Tibial artery (tissue), 4 donors: Measurements from ENCODE around the gene MYMK.

Experiments used
- DNase-seq, 2 donors: peaks; one replicate each; pipeline ENCODE4 v3.0.0-alpha.2; 2019
- H3K27ac ChIP-seq, 2 donors: fragments of 200-600 bp; sonication (generic) in 1 of 2; 1 replicate in 1 of 2; 2 replicates in 1 of 2; pipeline ENCODE4 v1.5.1; 2018 to 2019; ENCODE audit warnings: mild to moderate bottlenecking in 1 of 2
- H3K27me3 ChIP-seq, 2 donors: fragments of 200-600 bp; sonication (generic) in 1 of 2; one replicate each; pipeline versions ENCODE4 v1.5.1 to v1.6.0; 2016 to 2019
- H3K36me3 ChIP-seq, 3 donors: fragments of 200-600 bp; sonication (generic) in 2 of 3; one replicate each; pipeline ENCODE4 v1.5.1; 2016 to 2019; ENCODE audit warnings: mild to moderate bottlenecking in 2 of 3
- H3K4me1 ChIP-seq, 4 donors: fragments of 200-600 bp; sonication (generic) in 2 of 4; 1 replicate in 3 of 4; 2 replicates in 1 of 4; pipeline ENCODE4 v1.5.1; 2016 to 2019
- H3K4me3 ChIP-seq, 2 donors: fragments of 200-600 bp; sonication (generic) in 1 of 2; 1 replicate in 1 of 2; 2 replicates in 1 of 2; pipeline ENCODE4 v1.5.1; 2018 to 2019; ENCODE audit warnings: mild to moderate bottlenecking in 2 of 2
- H3K9me3 ChIP-seq, 3 donors: fragments of 200-600 bp; sonication (generic) in 1 of 3; one replicate each; pipeline ENCODE4 v1.5.1; 2016 to 2019
- intact Hi-C: fragments of 100-400 bp; cut with DNase I; formaldehyde crosslinking; loops from one replicate; pipeline ENCODE4 v1.15.0; 2023; ENCODE audit warnings: low total_unique reads
- TF ChIP-seq, protein P1 (sequence below), 2 experiments: fragments of 200-600 bp in 1 of 2; fragments of 450-650 bp in 1 of 2; IDR thresholded peaks; one replicate each; pipeline ENCODE4 v1.5.1; 2017 to 2019; ENCODE audit warnings: antibody characterized with exemption in 2 of 2, mild to moderate bottlenecking in 1 of 2, moderate library complexity in 1 of 2

The MYMK gene

DNA sequence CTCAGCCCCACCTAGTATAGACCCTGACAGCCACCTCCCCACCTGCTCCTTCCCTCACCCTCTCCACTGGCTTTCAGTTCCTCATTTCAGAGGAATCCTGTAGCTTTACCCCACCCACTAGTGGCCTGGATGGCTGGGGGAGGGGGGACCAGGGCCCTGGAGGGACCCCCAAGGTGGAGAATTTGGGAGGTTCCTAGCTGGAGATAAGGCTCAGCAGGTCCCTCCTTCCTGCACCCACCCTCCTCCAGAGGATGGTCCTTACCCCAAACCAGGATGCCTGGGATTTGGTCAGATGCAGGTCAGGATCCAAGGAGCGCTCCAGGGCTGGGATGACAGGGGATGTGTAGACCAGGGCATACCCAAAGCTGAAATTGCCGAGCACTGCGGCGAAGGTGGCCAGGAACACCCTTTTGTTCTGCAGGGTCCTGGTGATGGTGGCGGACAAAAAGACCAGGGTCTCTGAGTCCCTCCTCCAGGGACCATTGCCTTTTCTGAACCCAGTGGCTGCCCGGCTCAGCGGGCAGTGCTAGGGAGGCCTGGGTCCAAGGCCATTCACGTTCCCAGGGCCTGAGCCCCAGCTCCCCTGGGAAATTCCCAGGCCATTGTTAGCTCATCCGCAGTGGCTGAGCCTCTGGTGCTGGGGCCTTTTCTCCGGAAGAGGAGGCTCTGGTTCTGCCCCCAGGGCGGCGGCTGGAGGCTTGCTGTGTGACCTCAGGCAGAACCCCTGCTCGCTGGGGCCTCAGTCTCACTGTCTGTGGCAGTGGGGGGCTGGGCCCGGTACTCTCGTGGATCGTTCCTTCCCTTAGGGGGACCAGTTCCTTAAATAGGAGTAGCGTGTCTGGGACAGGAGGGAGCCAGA, 46.5 kb downstream of the MYMK start:
- peaks cover 0 to 23% (median 14%) of the 10 kb centered on the region in 4 donors for H3K4me1 ChIP-seq
- peak overlapping the region; percentile 36 to 61 for H3K27ac ChIP-seq
- TF ChIP-seq, protein P1, sequence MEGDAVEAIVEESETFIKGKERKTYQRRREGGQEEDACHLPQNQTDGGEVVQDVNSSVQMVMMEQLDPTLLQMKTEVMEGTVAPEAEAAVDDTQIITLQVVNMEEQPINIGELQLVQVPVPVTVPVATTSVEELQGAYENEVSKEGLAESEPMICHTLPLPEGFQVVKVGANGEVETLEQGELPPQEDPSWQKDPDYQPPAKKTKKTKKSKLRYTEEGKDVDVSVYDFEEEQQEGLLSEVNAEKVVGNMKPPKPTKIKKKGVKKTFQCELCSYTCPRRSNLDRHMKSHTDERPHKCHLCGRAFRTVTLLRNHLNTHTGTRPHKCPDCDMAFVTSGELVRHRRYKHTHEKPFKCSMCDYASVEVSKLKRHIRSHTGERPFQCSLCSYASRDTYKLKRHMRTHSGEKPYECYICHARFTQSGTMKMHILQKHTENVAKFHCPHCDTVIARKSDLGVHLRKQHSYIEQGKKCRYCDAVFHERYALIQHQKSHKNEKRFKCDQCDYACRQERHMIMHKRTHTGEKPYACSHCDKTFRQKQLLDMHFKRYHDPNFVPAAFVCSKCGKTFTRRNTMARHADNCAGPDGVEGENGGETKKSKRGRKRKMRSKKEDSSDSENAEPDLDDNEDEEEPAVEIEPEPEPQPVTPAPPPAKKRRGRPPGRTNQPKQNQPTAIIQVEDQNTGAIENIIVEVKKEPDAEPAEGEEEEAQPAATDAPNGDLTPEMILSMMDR (IDR thresholded peaks at IDR 0.05), result no peak
- H3K27me3 ChIP-seq, result no peaks in the 10 kb centered on the region
- intact Hi-C loops, result no loop called here
- H3K9me3 ChIP-seq, result no peaks in the 10 kb centered on the region
- H3K36me3 ChIP-seq, result no peaks in the 10 kb centered on the region
- DNase-seq, result no peak
- peak overlapping the region; percentile 54 to 77 for H3K4me3 ChIP-seq

DNA sequence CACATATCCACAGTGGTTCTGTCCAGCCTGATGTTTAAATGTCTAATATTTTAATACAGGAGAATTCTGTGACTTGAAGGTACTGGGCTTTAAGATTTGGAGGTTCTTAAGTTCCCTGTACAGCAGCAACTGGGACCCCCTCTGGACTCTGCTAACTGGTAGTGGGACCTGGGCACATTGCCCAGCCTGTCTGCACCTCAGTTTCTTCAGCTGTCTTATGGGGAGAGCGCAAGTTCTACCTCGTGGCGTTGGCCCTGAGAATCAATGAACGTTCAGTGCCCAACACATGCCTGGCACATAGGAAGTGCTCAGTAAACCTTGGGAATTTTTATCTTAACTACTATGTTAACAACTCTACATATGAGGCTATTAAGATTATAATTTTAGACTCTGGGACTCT, 47.3 kb downstream of the MYMK start:
- Histone ChIP-seq H3K27me3 (no peaks in the 10 kb centered on the region), H3K36me3 (no peaks in the 10 kb centered on the region), H3K4me3 (no peak overlapping the region), H3K4me1 (peaks cover 0 to 23% (median 14%) of the 10 kb centered on the region in 4 donors), H3K27ac (no peak overlapping the region), H3K9me3 (no peaks in the 10 kb centered on the region)
- intact Hi-C loops, result no loop called here
- TF ChIP-seq, protein P1 (IDR thresholded peaks at IDR 0.05), result no peak
- DNase-seq, result no peak

DNA sequence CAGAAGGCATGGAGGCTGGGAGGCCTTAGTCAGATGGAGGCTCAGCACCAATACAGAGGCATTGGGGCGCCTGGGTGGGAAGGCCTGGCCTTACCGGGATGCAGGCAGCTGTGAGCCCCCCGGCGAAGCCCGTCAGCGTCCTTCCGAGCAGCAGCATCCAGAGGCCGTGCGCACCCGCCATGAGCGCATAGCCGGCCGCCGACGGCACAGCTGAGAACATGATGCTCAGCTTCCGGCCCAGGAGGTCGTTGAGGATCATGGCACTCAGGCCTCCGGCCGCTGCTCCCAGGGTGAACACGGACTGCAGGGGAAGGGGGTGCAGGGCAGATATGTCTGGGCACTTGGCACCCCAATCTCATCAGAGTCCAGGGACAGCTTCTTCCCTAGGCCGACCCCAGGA, 47.8 kb downstream of the MYMK start:
- Histone ChIP-seq H3K4me3 (no peak overlapping the region), H3K4me1 (peaks cover 0 to 23% (median 14%) of the 10 kb centered on the region in 4 donors), H3K27me3 (no peaks in the 10 kb centered on the region), H3K36me3 (no peaks in the 10 kb centered on the region), H3K27ac (no peak overlapping the region), H3K9me3 (no peaks in the 10 kb centered on the region)
- intact Hi-C loops, result no loop called here
- TF ChIP-seq, protein P1 (IDR thresholded peaks at IDR 0.05), result no peak
- no peak for DNase-seq

DNA sequence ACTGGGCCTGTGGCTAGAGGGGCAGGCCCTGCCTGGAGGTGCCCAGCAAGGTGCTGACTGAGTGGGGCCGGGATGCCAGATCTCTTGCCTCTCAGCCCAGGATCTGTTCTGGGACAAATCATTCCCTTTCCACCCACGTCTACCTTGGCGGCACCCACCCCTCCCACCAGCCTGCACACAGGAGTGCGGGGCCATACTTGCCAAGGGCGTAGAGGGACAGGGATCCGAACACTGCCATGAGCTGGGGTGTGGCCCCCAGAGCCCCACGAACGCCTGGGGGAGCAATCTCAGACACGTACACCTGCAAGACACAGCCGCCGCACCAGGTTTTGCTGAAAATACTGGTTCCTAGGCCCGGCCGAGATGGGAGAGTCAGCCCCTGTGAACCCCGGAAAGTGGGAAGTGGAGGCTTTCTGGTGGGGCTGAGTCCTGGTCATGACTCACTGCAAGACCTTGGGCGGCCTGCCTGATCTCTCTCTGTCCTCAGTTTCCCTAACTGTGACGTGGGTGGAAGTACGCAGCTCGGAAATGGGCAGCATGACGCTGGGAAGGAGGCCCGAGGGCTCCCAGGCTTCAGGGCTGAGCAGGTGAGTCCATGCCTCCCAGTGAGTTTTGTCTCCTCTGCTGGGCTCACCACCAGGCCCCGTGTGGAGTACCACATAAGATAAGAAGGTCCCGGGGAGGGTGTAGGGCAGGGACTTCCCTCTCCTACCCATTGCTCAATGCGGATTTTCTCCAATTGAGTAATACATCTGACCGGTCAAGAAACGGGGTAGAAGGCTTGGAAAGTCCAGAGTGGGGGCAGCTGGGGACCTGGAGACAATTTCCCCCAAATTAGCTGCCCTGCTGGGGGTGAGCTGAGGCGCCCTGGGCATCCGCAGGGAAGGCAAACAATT, 48.5 kb downstream of the MYMK start:
- Histone ChIP-seq H3K4me3 (no peak overlapping the region), H3K4me1 (peaks cover 0 to 23% (median 14%) of the 10 kb centered on the region in 4 donors), H3K36me3 (no peaks in the 10 kb centered on the region), H3K9me3 (no peaks in the 10 kb centered on the region), H3K27me3 (no peaks in the 10 kb centered on the region), H3K27ac (no peak overlapping the region)
- TF ChIP-seq, protein P1 (IDR thresholded peaks at IDR 0.05), result no peak
- no peak for DNase-seq
- intact Hi-C loops, result no loop called here

DNA sequence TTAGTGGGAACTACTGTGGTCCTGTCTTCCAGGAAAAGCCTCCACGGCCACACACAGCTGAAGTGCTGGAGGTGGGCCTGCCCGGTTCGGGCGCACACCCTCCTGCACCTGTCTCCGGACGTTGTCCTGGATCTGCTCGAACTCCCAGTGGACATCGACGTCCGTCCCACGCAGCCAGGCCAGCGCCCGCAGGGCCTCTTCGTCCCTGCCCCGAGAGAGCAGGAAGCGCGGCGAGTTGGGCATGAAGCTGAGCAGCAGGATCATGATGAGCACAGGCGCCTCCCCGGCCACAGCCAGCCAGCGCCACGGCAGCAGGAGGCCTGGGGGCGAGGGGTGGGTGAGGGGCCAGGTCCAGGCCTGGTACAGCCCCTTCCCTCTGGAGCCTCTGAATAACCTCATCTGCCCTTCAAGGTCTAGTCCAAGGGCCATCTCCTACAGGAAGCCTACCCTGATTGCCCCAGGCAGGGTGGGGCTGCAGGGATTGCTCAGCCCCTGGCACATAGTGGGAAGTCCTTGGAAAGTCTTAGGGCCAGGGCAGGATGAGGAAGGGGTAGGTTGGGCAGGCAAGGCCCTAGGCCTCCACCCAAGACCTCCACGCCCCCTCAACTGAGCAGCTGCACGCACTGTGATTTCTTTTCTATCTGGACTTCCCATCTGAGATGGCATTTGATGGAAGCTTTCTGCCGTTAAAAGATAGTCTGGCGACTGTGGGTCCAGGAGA, 49.3 kb downstream of the MYMK start:
- Histone ChIP-seq H3K4me1 (peaks cover 0 to 23% (median 14%) of the 10 kb centered on the region in 4 donors), H3K27me3 (no peaks in the 10 kb centered on the region), H3K27ac (no peak overlapping the region), H3K4me3 (no peak overlapping the region), H3K36me3 (peaks cover 0 to 1% (median 0%) of the 10 kb centered on the region in 3 donors), H3K9me3 (no peaks in the 10 kb centered on the region)
- DNase-seq, result no peak
- TF ChIP-seq, protein P1 (IDR thresholded peaks at IDR 0.05), result no peak
- intact Hi-C loops, result no loop called here
